HepG2 (cell line): ENCODE measurements around the gene NDUFV1. TPM values are rescaled to one million over a fixed set of nuclear protein-coding genes. Genes with fewer than 3 reads are reported as not detected.

Experiments used
- ARID4A ChIP-seq: sonication (generic); formaldehyde crosslinking; IDR thresholded peaks from 2 replicates; pipeline ENCODE4 v1.5.0; 2020; ENCODE audit warnings: mild to moderate bottlenecking, missing genetic modification reagents, borderline replicate concordance
- ATF4 ChIP-seq, 2 experiments: fragments of 450-650 bp in 1 of 2; sonication (generic) in 1 of 2; formaldehyde crosslinking; IDR thresholded peaks; 2 replicates each; pipeline versions ENCODE4 v1.5.0 to v1.8.0; 2020 to 2022; ENCODE audit warnings: mild to moderate bottlenecking in 1 of 2, missing genetic modification reagents in 1 of 2
- CTCF ChIP-seq: sonication (generic); formaldehyde crosslinking; IDR thresholded peaks from 2 replicates; pipeline ENCODE4 v1.5.0; 2020; ENCODE audit warnings: mild to moderate bottlenecking, missing genetic modification reagents, moderate library complexity
- DR1 ChIP-seq: sonication (generic); formaldehyde crosslinking; IDR thresholded peaks from 2 replicates; pipeline ENCODE4 v1.8.0; 2021; ENCODE audit warnings: mild to moderate bottlenecking, missing genetic modification reagents, inconsistent platforms
- ETS1 ChIP-seq: sonication (generic); formaldehyde crosslinking; IDR thresholded peaks from 2 replicates; pipeline ENCODE4 v1.4.0; 2020; ENCODE audit warnings: missing genetic modification reagents
- MTA3 ChIP-seq: sonication (generic); formaldehyde crosslinking; IDR thresholded peaks from 2 replicates; pipeline ENCODE4 v1.4.0; 2020; ENCODE audit warnings: missing genetic modification reagents
- PRDM10 ChIP-seq: sonication (generic); formaldehyde crosslinking; IDR thresholded peaks from 2 replicates; pipeline ENCODE4 v1.4.0; 2020; ENCODE audit warnings: low read depth, missing genetic modification reagents
- RAD21 ChIP-seq: fragments of 450-650 bp; formaldehyde crosslinking; IDR thresholded peaks from 2 replicates; pipeline ENCODE4 v1.5.0; 2020; ENCODE audit warnings: mild to moderate bottlenecking
- RARA ChIP-seq: IDR thresholded peaks from 2 replicates; pipeline ENCODE4 v1.6.1; 2016; ENCODE audit warnings: missing genetic modification reagents, missing compliant biosample characterization
- SALL2 ChIP-seq: sonication (generic); formaldehyde crosslinking; IDR thresholded peaks from 2 replicates; pipeline ENCODE4 v1.8.1; 2023; ENCODE audit warnings: mild to moderate bottlenecking, missing genetic modification reagents, inconsistent platforms
- SIN3B ChIP-seq: fragments of 150-350 bp; IDR thresholded peaks from 2 replicates; pipeline ENCODE4 v1.6.1; 2014; ENCODE audit warnings: low read length
- ZNF18 ChIP-seq: sonication (generic); formaldehyde crosslinking; IDR thresholded peaks from 2 replicates; pipeline ENCODE4 v1.8.0; 2022; ENCODE audit warnings: mild to moderate bottlenecking, missing genetic modification reagents; ENCODE audit not compliant: insufficient replicate concordance
- polyA plus RNA-seq, 8 experiments: library from polyadenylated mRNA; depleted of rRNA in 3 of 8; stranded (reverse) in 7 of 8; unstranded in 1 of 8; fragments of >200 nt; fragmentation: Illumina TruSeq in 4 of 8; extraction: Trizol in 4 of 8; gene quantifications; 2 replicates each; pipeline versions ENCODE4 v1.2.1 to v1.2.3, GENCODE V29; 2011 to 2016; ENCODE audit warnings: low read depth in 4 of 8, missing spikeins in 1 of 8, mixed read lengths in 1 of 8; ENCODE audit not compliant: insufficient read depth in 1 of 8
- total RNA-seq, 5 experiments: library from RNA; depleted of rRNA; stranded (reverse); fragments of >200 nt; fragmentation: Illumina TruSeq; extraction: Trizol; gene quantifications; 2 replicates each; pipeline ENCODE4 v1.2.3, GENCODE V29; 2016; ENCODE audit warnings: low read depth in 1 of 5

Gene NDUFV1
- total and polyA plus RNA-seq, 2 of the 13 experiments (the other 11 are each of a cell fraction or from before 2014, with no cell fraction given), result 88.9 to 137 TPM

- TF ChIP-seq CTCF (CRISPR knock-in tag) (peak; percentile 72), ARID4A (CRISPR knock-in tag) (0 out of 2 replicates have a peak, but pooled peaks have one; percentile 20), PRDM10 (CRISPR knock-in tag) (no peak), ETS1 (no peak), ZNF18 (CRISPR knock-in tag) (no peak), RARA (CRISPR knock-in tag) (no peak), MTA3 (no peak), ATF4 (CRISPR knock-in tag; IDR thresholded peaks at IDR 0.05) (no peak), SIN3B (no peak), DR1 (0 out of 2 replicates have a peak, but pooled peaks have one; percentile 9), SALL2 (CRISPR knock-in tag) (0 out of 2 replicates have a peak, but pooled peaks have one; percentile 31), RAD21 (CRISPR knock-in tag) (peak; percentile 58; the same call in 1 of the 2 replicates)
Measured at GRCh38 chr11:67614730-67615714, 8.3 kb downstream of the NDUFV1 start (continued).
